HepG2 (cell line): Measurements from ENCODE around the gene ZFPM1.

Source experiments
- ADNP ChIP-seq: sonication (generic); formaldehyde crosslinking; IDR thresholded peaks from 2 replicates; pipeline ENCODE4 v1.4.0; 2020; ENCODE audit warnings: missing genetic modification reagents
- E2F5 ChIP-seq: sonication (generic); formaldehyde crosslinking; conservative IDR thresholded peaks from 2 replicates; pipeline ENCODE4 v1.4.0; 2020; ENCODE audit warnings: missing genetic modification reagents
- EZH2 ChIP-seq: conservative IDR thresholded peaks from 2 replicates; pipeline ENCODE4 v1.6.1; 2012; ENCODE audit warnings: mild to moderate bottlenecking, low read depth, low read length, moderate library complexity
- FOXM1 ChIP-seq: sonication (generic); formaldehyde crosslinking; IDR thresholded peaks from 2 replicates; pipeline ENCODE4 v1.5.0; 2020; ENCODE audit warnings: missing genetic modification reagents
- GABPA ChIP-seq, 2 experiments: IDR thresholded peaks; 2 replicates each; pipeline ENCODE4 v1.6.1; 2011 to 2016; ENCODE audit warnings: low read depth in 2 of 2, low read length in 1 of 2, missing biosample characterization in 1 of 2, missing genetic modification characterization in 1 of 2
- RAD21 ChIP-seq: fragments of 450-650 bp; formaldehyde crosslinking; IDR thresholded peaks from 2 replicates; pipeline ENCODE4 v1.5.0; 2020; ENCODE audit warnings: mild to moderate bottlenecking
- RBM39 ChIP-seq: fragments of 200-400 bp; formaldehyde crosslinking; IDR thresholded peaks from one replicate; pipeline ENCODE4 v1.6.1; 2018; ENCODE audit warnings: antibody characterized with exemption, mild to moderate bottlenecking, low read depth, low read length; ENCODE audit not compliant: poor library complexity, severe bottlenecking
- RERE ChIP-seq: IDR thresholded peaks from 2 replicates; pipeline ENCODE4 v1.6.1; 2016; ENCODE audit warnings: low read depth, missing genetic modification reagents, missing compliant biosample characterization
- TEAD3 ChIP-seq: optimal IDR thresholded peaks from 2 replicates; pipeline ENCODE3; 2016; ENCODE audit warnings: borderline replicate concordance
- ZBTB1 ChIP-seq: sonication (generic); formaldehyde crosslinking; IDR thresholded peaks from 2 replicates; pipeline ENCODE4 v1.4.0; 2020; ENCODE audit warnings: missing genetic modification reagents, borderline replicate concordance

- TF ChIP-seq TEAD3 (CRISPR knock-in tag) (no peak), ZBTB1 (CRISPR knock-in tag) (no peak), GABPA (IDR thresholded peaks at IDR 0.05; ENCODE audit: low read depth, low read length) (no peak), GABPA (CRISPR knock-in tag; IDR thresholded peaks at IDR 0.05; ENCODE audit: low read depth) (no peak), RERE (CRISPR knock-in tag) (no peak), RAD21 (CRISPR knock-in tag) (no peak), EZH2 (no peak), E2F5 (CRISPR knock-in tag) (no peak), FOXM1 (CRISPR knock-in tag) (no peak), ADNP (CRISPR knock-in tag) (no peak), RBM39 (no peak)
Observed at GRCh38 chr16:88432753-88433152, 20.3 kb upstream of the ZFPM1 start.
